GM12878 (cell line): ENCODE results near the gene MEF2C. TPM values are rescaled to one million over a fixed set of nuclear protein-coding genes. Genes with fewer than 3 reads are reported as not detected.

Source experiments
- CREB1 ChIP-seq: IDR thresholded peaks from 2 replicates; pipeline ENCODE4 v1.6.1; 2012; ENCODE audit warnings: low read depth, mild to moderate bottlenecking, inconsistent platforms
- EGR1 ChIP-seq, 2 experiments: IDR thresholded peaks; 1 replicate in 1 of 2; 2 replicates in 1 of 2; pipeline ENCODE4 v1.6.1; 2011 to 2012; ENCODE audit warnings: low read depth in 2 of 2, low read length in 2 of 2, borderline replicate concordance in 1 of 2, mild to moderate bottlenecking in 1 of 2, moderate library complexity in 1 of 2
- HDGF ChIP-seq: fragments of 450-650 bp; IDR thresholded peaks from 2 replicates; pipeline ENCODE4 v1.6.1; 2016; ENCODE audit warnings: antibody characterized with exemption
- KAT2A ChIP-seq: conservative IDR thresholded peaks from 2 replicates; pipeline ENCODE4 v1.6.1; 2011; ENCODE audit warnings: low read depth, low read length; ENCODE audit not compliant: control insufficient read depth
- NFIC ChIP-seq: IDR thresholded peaks from 2 replicates; pipeline ENCODE4 v1.6.1; 2012; ENCODE audit warnings: low read depth, mild to moderate bottlenecking, inconsistent platforms, low read length, moderate library complexity
- RAD51 ChIP-seq: fragments of 450-650 bp; IDR thresholded peaks from 2 replicates; pipeline ENCODE4 v1.6.1; 2016; ENCODE audit warnings: moderate library complexity, mild to moderate bottlenecking, inconsistent platforms
- STAT1 ChIP-seq: fragments of 450-650 bp; conservative IDR thresholded peaks from 2 replicates; pipeline ENCODE4 v1.6.1; 2014; ENCODE audit warnings: antibody characterized with exemption, mild to moderate bottlenecking
- TAF1 ChIP-seq: IDR thresholded peaks from 2 replicates; pipeline ENCODE4 v1.6.1; 2011; ENCODE audit warnings: mild to moderate bottlenecking, low read depth, low read length, borderline replicate concordance
- TBL1XR1 ChIP-seq: IDR thresholded peaks from 2 replicates; pipeline ENCODE4 v1.6.1; 2012; ENCODE audit warnings: low read depth, low read length, improper control_type of control experiment
- YBX1 ChIP-seq: fragments of 450-650 bp; IDR thresholded peaks from 2 replicates; pipeline ENCODE4 v1.6.1; 2016; ENCODE audit warnings: antibody characterized with exemption
- ZNF687 ChIP-seq: fragments of 450-650 bp; IDR thresholded peaks from 2 replicates; pipeline ENCODE4 v1.6.1; 2017; ENCODE audit warnings: mild to moderate bottlenecking, moderate library complexity
- polyA plus RNA-seq, 11 experiments: library from polyadenylated mRNA; depleted of rRNA in 4 of 11; unstranded in 6 of 11; stranded (reverse) in 5 of 11; fragments of >200 nt; fragmentation: Nextera tagmentation in 4 of 11; fragmentation: Illumina TruSeq in 1 of 11; extraction: Ambion mirVana in 4 of 11; extraction: Trizol in 1 of 11; gene quantifications; 1 replicate in 1 of 11; 2 replicates in 10 of 11; pipeline versions ENCODE4 v1.2.1 to v1.2.3, GENCODE V29; 2011 to 2016; ENCODE audit warnings: inconsistent platforms in 2 of 11, missing spikeins in 2 of 11, low read depth in 1 of 11
- total RNA-seq, 4 experiments: library from RNA; depleted of rRNA in 3 of 4; stranded (reverse); fragments of >200 nt in 3 of 4; fragmentation: Illumina TruSeq in 1 of 4; extraction: Trizol in 1 of 4; gene quantifications; 2 replicates each; pipeline versions ENCODE4 v1.2.1 to v1.2.3, GENCODE V29; 2013 to 2021

MEF2C gene
- total and polyA plus RNA-seq, 10 of the 15 experiments (the other 5 are each of a cell fraction or from before 2014, with no cell fraction given): 104 to 225 (median 180) TPM

- TF ChIP-seq HDGF (no peak), ZNF687 (peak; percentile 68), STAT1 (no peak), EGR1 (IDR thresholded peaks at IDR 0.05; ENCODE audit: borderline replicate concordance in 1 of 2, low read depth in 2 of 2, low read length in 2 of 2) (no peak), TBL1XR1 (no peak), TAF1 (no peak), KAT2A (no peak), CREB1 (no peak), NFIC (0 out of 2 replicates have a peak, but pooled peaks have one; percentile 24), YBX1 (no peak), RAD51 (no peak)
Measured at GRCh38 chr5:88829775-88830174, 53.2 kb downstream of the MEF2C start (continued).
